HepG2 (cell line): ENCODE data around the gene TRAPPC10. TPM values are rescaled to one million over a fixed set of nuclear protein-coding genes. Genes with fewer than 3 reads are reported as not detected.

Experiments used
- ATAC-seq: fragments of 200-7000 bp; cut with Tn5 transposase; 3 replicates; pipeline ENCODE4 v1.9.1; 2020; ENCODE audit warnings: mild to moderate bottlenecking, moderate library complexity
- BruUV-seq: library from RNA; stranded (reverse); fragments of 400-500 nt; replicated peaks from 2 replicates; lab custom pipeline; 2021; lab: Mats Ljungman, UMichigan
- CTCF ChIA-PET: fragments of 300-600 bp; formaldehyde crosslinking; extraction: SDS; loops from one replicate; lab custom pipeline; 2021; ENCODE audit warnings: low total read pairs, inconsistent platforms, low intra/inter-chr PET ratio; lab: Yijun Ruan, JAX
- POLR2A ChIA-PET: fragments of 350-600 bp; sonication (Branson Sonifier 250); formaldehyde crosslinking; loops from one replicate; lab custom pipeline; 2020; ENCODE audit warnings: antibody characterized with exemption, inconsistent platforms; lab: Yijun Ruan, JAX
- DNase-seq: peaks from one replicate; pipeline ENCODE4 v3.0.0-alpha.2; 2015; ENCODE audit warnings: low spot score
- FAIRE-seq: peaks from 3 replicates; lab custom pipeline; 2011; peaks lifted over from hg19 to GRCh38; lab: Jason Lieb, UNC
- H2AFZ ChIP-seq: one replicate; pipeline ENCODE4 v1.6.1; 2011; ENCODE audit warnings: low read length, inconsistent platforms
- H3K27ac ChIP-seq: fragments of 300-600 bp; 3 replicates; pipeline ENCODE4 v1.8.0; 2011; ENCODE audit warnings: mixed run types, mild to moderate bottlenecking, mixed read lengths, low read length, inconsistent platforms; ENCODE audit not compliant: insufficient read depth; ENCODE audit errors: extremely low read length
- H3K27me3 ChIP-seq, 2 experiments: fragments of 200-600 bp in 1 of 2; 2 replicates in 1 of 2; 3 replicates in 1 of 2; pipeline versions ENCODE4 v1.6.0 to v1.8.0; 2011; ENCODE audit warnings: low read length in 2 of 2, mild to moderate bottlenecking in 2 of 2, moderate library complexity in 2 of 2, inconsistent platforms in 1 of 2; ENCODE audit not compliant: insufficient read depth in 2 of 2, control insufficient read depth in 1 of 2
- H3K36me3 ChIP-seq, 2 experiments: fragments of 200-600 bp in 1 of 2; replicated peaks in 1 of 2; 2 replicates in 1 of 2; 3 replicates in 1 of 2; pipeline versions ENCODE4 v1.5.1 to v1.8.0; 2011; ENCODE audit warnings: low read length in 2 of 2, inconsistent platforms in 1 of 2; ENCODE audit not compliant: insufficient read depth in 2 of 2, control insufficient read depth in 1 of 2
- H3K4me1 ChIP-seq: 2 replicates; pipeline ENCODE4 v1.5.1; 2012; ENCODE audit warnings: low read length, inconsistent platforms; ENCODE audit not compliant: insufficient read depth
- H3K4me2 ChIP-seq: 2 replicates; pipeline ENCODE4 v1.6.0; 2011; ENCODE audit warnings: low read depth, low read length, inconsistent platforms
- H3K4me3 ChIP-seq, 3 experiments: fragments of 200-600 bp in 1 of 3; sonication (generic), shearing (Covaris generic) in 1 of 3; replicated peaks in 1 of 3; 2 replicates each; pipeline ENCODE4 v1.5.1; 2011 to 2016; ENCODE audit warnings: low read length in 3 of 3, inconsistent platforms in 2 of 3, low read depth in 2 of 3, mild to moderate bottlenecking in 2 of 3, control low read depth in 1 of 3, mixed read lengths in 1 of 3; ENCODE audit not compliant: insufficient read depth in 1 of 3
- H3K79me2 ChIP-seq: one replicate; pipeline ENCODE4 v1.6.1; 2011; ENCODE audit warnings: low read length, inconsistent platforms; ENCODE audit not compliant: insufficient read depth
- H3K9ac ChIP-seq: 2 replicates; pipeline ENCODE4 v1.6.0; 2011; ENCODE audit warnings: mild to moderate bottlenecking, low read depth, low read length, inconsistent platforms; ENCODE audit not compliant: insufficient read depth
- H3K9me3 ChIP-seq: 2 replicates; pipeline ENCODE4 v1.5.1; 2012; ENCODE audit warnings: mild to moderate bottlenecking, low read length
- H4K20me1 ChIP-seq: 2 replicates; pipeline ENCODE4 v1.6.0; 2011; ENCODE audit warnings: inconsistent platforms, mild to moderate bottlenecking, low read length, moderate library complexity; ENCODE audit not compliant: insufficient read depth
- MLXIP ChIP-seq: sonication (generic); formaldehyde crosslinking; IDR thresholded peaks from 2 replicates; pipeline ENCODE4 v1.9.0; 2021; ENCODE audit warnings: missing genetic modification reagents, borderline replicate concordance
- NFE2L2 ChIP-seq: fragments of 150-350 bp; IDR thresholded peaks from 2 replicates; pipeline ENCODE4 v1.6.1; 2014; ENCODE audit warnings: low read length
- SMYD3 ChIP-seq: sonication (generic); formaldehyde crosslinking; IDR thresholded peaks from 2 replicates; pipeline ENCODE4 v1.8.1; 2023; ENCODE audit warnings: mild to moderate bottlenecking, missing genetic modification reagents
- TOPORS ChIP-seq: sonication (generic); formaldehyde crosslinking; IDR thresholded peaks from 2 replicates; pipeline ENCODE4 v1.8.0; 2023; ENCODE audit warnings: mild to moderate bottlenecking, missing genetic modification reagents
- ZNF101 ChIP-seq: sonication (generic); formaldehyde crosslinking; IDR thresholded peaks from 2 replicates; pipeline ENCODE4 v1.4.0; 2020; ENCODE audit warnings: mild to moderate bottlenecking, low read depth, missing genetic modification reagents, borderline replicate concordance
- WGBS: methylation state at CpG from one replicate; pipeline ENCODE4 v1.1.6; 2017; ENCODE audit warnings: low lambda C conversion rate; 5-methylcytosine and 5-hydroxymethylcytosine counted together
- in situ Hi-C: cut with HindIII; loops from 2 replicates; pipeline ENCODE4 v1.10.0; 2017; ENCODE audit warnings: low pct_unique_long_range_greater_than_20kb; ENCODE audit not compliant: extremely low pct_ligation_motif_present
- intact Hi-C: fragments of 100-400 bp; cut with micrococcal nuclease; formaldehyde crosslinking; loops from one replicate; pipeline ENCODE4 v1.10.0; 2022; ENCODE audit not compliant: unreplicated experiment
- polyA plus RNA-seq, 8 experiments: library from polyadenylated mRNA; depleted of rRNA in 3 of 8; stranded (reverse) in 7 of 8; unstranded in 1 of 8; fragments of >200 nt; fragmentation: Illumina TruSeq in 4 of 8; extraction: Trizol in 4 of 8; gene quantifications; 2 replicates each; pipeline versions ENCODE4 v1.2.1 to v1.2.3, GENCODE V29; 2011 to 2016; ENCODE audit warnings: low read depth in 4 of 8, missing spikeins in 1 of 8, mixed read lengths in 1 of 8; ENCODE audit not compliant: insufficient read depth in 1 of 8
- total RNA-seq, 5 experiments: library from RNA; depleted of rRNA; stranded (reverse); fragments of >200 nt; fragmentation: Illumina TruSeq; extraction: Trizol; gene quantifications; 2 replicates each; pipeline ENCODE4 v1.2.3, GENCODE V29; 2016; ENCODE audit warnings: low read depth in 1 of 5
- TF ChIP-seq, protein P1 (sequence below): sonication (generic); formaldehyde crosslinking; IDR thresholded peaks from 2 replicates; pipeline ENCODE4 v1.5.1; 2020; ENCODE audit warnings: mild to moderate bottlenecking, missing genetic modification reagents, moderate library complexity

TRAPPC10 gene
- total and polyA plus RNA-seq, 2 of the 13 experiments (the other 11 are each of a cell fraction or from before 2014, with no cell fraction given): 10.6 to 16.5 TPM

GRCh38 chr21:44000360-44000759, 11.7 kb upstream of the TRAPPC10 start:
- no peaks in the 10 kb centered on the region for H3K9me3 ChIP-seq
- ATAC-seq (no peak), DNase-seq (no peak), FAIRE-seq (no peak)
- 4% methylated on average over 3 of the region's 7 CpGs for WGBS
- no peak overlapping the region for H3K9ac ChIP-seq
- ChIA-PET CTCF (no interaction called here), POLR2A (no interaction called here)
- TF ChIP-seq MLXIP (CRISPR knock-in tag): no peak
- TF ChIP-seq TOPORS (CRISPR knock-in tag): no peak
- TF ChIP-seq NFE2L2: no peak
- no peak for TF ChIP-seq SMYD3
- no peak for TF ChIP-seq ZNF101 (CRISPR knock-in tag)
- TF ChIP-seq, protein P1, sequence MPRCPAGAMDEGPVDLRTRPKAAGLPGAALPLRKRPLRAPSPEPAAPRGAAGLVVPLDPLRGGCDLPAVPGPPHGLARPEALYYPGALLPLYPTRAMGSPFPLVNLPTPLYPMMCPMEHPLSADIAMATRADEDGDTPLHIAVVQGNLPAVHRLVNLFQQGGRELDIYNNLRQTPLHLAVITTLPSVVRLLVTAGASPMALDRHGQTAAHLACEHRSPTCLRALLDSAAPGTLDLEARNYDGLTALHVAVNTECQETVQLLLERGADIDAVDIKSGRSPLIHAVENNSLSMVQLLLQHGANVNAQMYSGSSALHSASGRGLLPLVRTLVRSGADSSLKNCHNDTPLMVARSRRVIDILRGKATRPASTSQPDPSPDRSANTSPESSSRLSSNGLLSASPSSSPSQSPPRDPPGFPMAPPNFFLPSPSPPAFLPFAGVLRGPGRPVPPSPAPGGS: no peak
- no peak overlapping the region for H3K4me3 ChIP-seq
- BruUV-seq: no TSS peak
- H3K27ac ChIP-seq: no peak overlapping the region
- H3K27me3 ChIP-seq: peaks cover 0 to 34% of the 10 kb centered on the region in 2 experiments; a peak in 4 of 5 replicates
- H4K20me1 ChIP-seq: no peaks in the 10 kb centered on the region
- no peak overlapping the region for H2AFZ ChIP-seq
- intact Hi-C loops: no loop called here
- no peak overlapping the region for H3K4me2 ChIP-seq
- no peaks in the 10 kb centered on the region for H3K36me3 ChIP-seq
- peaks cover 3% of the 10 kb centered on the region for H3K4me1 ChIP-seq
- in situ Hi-C loops: no loop called here
- H3K79me2 ChIP-seq: no peaks in the 10 kb centered on the region
